ENCODE data around the gene NMRK2.
"Not testable (repeated sequence)": the region's sequence is repeated elsewhere in the genome, so short reads cannot be mapped to it uniquely, and the experiment has no call there.

Gene NMRK2

GRCh38 chr19:3966051-3967017 lies 33.5 kb downstream of the NMRK2 start:
- Histone ChIP-seq H3K4me3 (ENCODE audit: low read depth in 1 of 2, low read length in 1 of 2) (no peak overlapping the region), H3K4me1 (ENCODE audit: control insufficient read depth in 1 of 2, insufficient read depth in 1 of 2, low read depth in 1 of 2, low read length in 1 of 2) (peaks cover 10% of the 10 kb centered on the region in 2 experiments), H3K27ac (no peak overlapping the region), H3K27me3 (no peaks in the 10 kb centered on the region), H3K36me3 (peaks cover 80% of the 10 kb centered on the region), H3K9me3 (no peaks in the 10 kb centered on the region)
- no peak for TF ChIP-seq CTCF (IDR thresholded peaks at IDR 0.05)

GRCh38 chr19:3967983-3968382 lies 35.1 kb downstream of the NMRK2 start:
- H3K27ac ChIP-seq, result not testable (repeated sequence)
- peaks cover 13 to 14% of the 10 kb centered on the region in 2 experiments for H3K4me1 ChIP-seq (ENCODE audit: control insufficient read depth in 1 of 2, insufficient read depth in 1 of 2, low read depth in 1 of 2, low read length in 1 of 2)

GRCh38 chr19:3968556-3969434 lies 35.9 kb downstream of the NMRK2 start:
- TF ChIP-seq CTCF (IDR thresholded peaks at IDR 0.05), result no peak
- Histone ChIP-seq H3K4me3 (ENCODE audit: low read depth in 1 of 2, low read length in 1 of 2) (no peak overlapping the region), H3K36me3 (peaks cover 57% of the 10 kb centered on the region), H3K9me3 (no peaks in the 10 kb centered on the region), H3K4me1 (ENCODE audit: control insufficient read depth in 1 of 2, insufficient read depth in 1 of 2, low read depth in 1 of 2, low read length in 1 of 2) (peaks cover 13 to 14% of the 10 kb centered on the region in 2 experiments), H3K27ac (no peak overlapping the region), H3K27me3 (no peaks in the 10 kb centered on the region)

More at GRCh38 chr19:3967983-3968382, 35.1 kb downstream of the NMRK2 start:
- H3K9me3 ChIP-seq; H3K4me3 ChIP-seq (ENCODE audit: low read depth in 1 of 2, low read length in 1 of 2); H3K27me3 ChIP-seq: not testable (repeated sequence)
- peaks cover 65% of the 10 kb centered on the region for H3K36me3 ChIP-seq

GRCh38 chr19:3969435-3970312 lies 36.8 kb downstream of the NMRK2 start:
- TF ChIP-seq CTCF (IDR thresholded peaks at IDR 0.05), result no peak
- Histone ChIP-seq H3K4me1 (ENCODE audit: control insufficient read depth in 1 of 2, insufficient read depth in 1 of 2, low read depth in 1 of 2, low read length in 1 of 2) (peaks cover 13 to 14% of the 10 kb centered on the region in 2 experiments), H3K4me3 (ENCODE audit: low read depth in 1 of 2, low read length in 1 of 2) (peak overlapping the region; percentile 79 to 96), H3K9me3 (no peaks in the 10 kb centered on the region), H3K27me3 (no peaks in the 10 kb centered on the region), H3K27ac (peak overlapping the region; percentile 84), H3K36me3 (peaks cover 48% of the 10 kb centered on the region)

- no peak for TF ChIP-seq CTCF (IDR thresholded peaks at IDR 0.05)
- H3K36me3 ChIP-seq, result peaks cover 46% of the 10 kb centered on the region
- H3K4me1 ChIP-seq (ENCODE audit: control insufficient read depth in 1 of 2, insufficient read depth in 1 of 2, low read depth in 1 of 2, low read length in 1 of 2), result peaks cover 13 to 14% of the 10 kb centered on the region in 2 experiments
- H3K4me3 ChIP-seq (ENCODE audit: low read depth in 1 of 2, low read length in 1 of 2), result peak overlapping the region; percentile 79 to 96
- no peaks in the 10 kb centered on the region for H3K9me3 ChIP-seq
- peak overlapping the region; percentile 84 for H3K27ac ChIP-seq
- H3K27me3 ChIP-seq, result no peaks in the 10 kb centered on the region
Observed at GRCh38 chr19:3970313-3970807, 37.5 kb downstream of the NMRK2 start.

All from neutrophil (primary cell).